Measurements from ENCODE around the gene SERPINB13.
"Not testable (repeated sequence)": the region's sequence is repeated elsewhere in the genome, so short reads cannot be mapped to it uniquely, and the experiment has no call there.

SERPINB13 gene

DNA sequence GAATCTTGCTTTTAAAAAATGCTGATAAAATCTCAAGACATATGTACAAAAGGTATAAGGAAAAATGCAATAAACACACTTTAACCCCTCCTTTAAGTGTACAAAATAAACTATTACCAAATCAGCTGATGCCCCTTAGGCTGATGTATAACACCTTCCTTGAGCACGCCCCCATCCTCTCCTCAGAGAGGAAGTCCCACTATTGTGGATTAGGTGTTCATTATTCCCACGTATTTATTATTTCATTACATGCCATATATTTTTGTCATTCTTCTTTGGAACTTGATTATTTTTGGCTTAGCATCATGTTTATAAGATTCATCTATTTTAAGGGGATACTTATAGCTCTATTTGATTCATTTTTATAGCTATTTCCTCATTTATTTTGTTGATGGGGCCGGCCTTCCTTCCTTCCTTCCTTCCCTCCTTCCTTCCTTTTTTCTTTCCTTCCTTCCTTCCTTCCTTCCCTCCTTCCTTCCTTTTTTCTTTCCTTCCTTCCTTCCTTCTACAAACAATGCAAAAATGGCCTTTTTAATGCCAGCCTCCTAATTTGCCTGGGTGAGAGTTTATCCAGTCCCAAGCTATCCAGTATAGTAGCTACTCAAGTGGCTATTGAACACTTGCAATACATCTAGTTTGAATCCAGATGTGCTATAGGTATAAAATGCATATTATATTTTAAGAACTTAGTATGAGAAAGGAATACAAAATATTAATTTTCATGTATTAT is 4.0 kb downstream of the SERPINB13 start:
- no peak for DNase-seq (ENCODE audit: low read depth)

DNA sequence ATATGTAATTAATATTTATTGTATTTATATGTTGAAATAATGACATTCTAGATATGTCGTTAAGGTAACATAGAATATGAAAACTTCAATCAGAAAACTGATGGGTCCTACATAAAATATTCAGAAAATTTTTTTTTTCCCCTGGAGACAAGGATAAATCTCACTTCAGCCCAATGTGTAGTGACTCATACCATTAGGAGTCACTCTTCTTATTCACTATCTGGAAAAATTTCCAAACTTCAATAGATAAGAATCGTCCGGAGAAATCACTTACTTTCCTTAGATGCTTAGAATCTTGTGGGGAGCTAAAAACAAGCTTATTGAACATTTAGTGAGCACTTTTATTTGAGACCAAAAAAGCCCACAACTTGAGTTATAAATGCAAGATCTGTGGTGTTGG is 4.6 kb downstream of the SERPINB13 start:
- no peak for DNase-seq (ENCODE audit: low read depth)

DNA sequence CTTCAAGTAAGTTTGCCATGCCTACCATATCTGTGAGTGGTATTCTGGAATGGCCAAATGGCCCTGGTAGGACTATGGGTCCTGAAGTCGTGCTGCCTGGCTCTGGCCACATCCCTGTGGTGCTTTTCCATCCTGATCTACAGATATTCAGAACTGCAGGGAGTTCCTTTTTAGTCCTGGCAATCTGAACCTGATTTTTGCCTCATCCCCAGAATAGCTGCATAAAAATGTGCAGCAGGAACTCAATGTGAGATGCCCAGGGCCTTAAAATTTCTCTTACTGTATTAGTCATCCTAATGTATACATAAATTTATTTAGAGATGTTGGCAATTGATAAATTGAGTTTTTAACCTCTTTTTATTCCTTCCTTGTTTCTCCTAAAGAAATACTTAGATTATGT is 5.3 kb downstream of the SERPINB13 start:
- DNase-seq (ENCODE audit: low read depth): no peak

DNA sequence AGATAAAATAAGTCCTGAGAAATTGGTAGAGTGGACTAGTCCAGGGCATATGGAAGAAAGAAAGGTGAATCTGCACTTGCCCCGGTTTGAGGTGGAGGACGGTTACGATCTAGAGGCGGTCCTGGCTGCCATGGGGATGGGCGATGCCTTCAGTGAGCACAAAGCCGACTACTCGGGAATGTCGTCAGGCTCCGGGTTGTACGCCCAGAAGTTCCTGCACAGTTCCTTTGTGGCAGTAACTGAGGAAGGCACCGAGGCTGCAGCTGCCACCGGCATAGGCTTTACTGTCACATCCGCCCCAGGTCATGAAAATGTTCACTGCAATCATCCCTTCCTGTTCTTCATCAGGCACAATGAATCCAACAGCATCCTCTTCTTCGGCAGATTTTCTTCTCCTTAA is 9.8 kb downstream of the SERPINB13 start:
- DNase-seq (ENCODE audit: low read depth): no peak

DNA sequence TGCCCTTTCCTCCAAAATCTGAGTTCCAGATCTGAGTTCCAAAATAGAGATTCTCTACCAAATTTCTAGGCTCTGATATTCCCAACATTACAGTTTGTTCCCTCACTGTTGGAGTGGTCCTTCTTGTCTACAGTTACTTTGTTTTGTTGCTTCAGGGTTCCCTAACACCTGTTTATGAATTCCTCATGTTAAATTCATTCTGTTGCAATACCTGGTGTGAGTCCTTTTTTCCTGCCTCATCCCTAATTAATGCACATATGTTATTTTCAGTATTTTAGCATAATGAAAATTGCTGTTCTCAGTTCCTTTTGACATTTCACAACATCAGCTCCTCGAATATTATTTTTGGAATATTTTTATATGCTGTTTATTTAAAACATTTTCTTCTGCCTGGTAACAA is 16.2 kb downstream of the SERPINB13 start:
- no peak for DNase-seq (ENCODE audit: low read depth)

DNA sequence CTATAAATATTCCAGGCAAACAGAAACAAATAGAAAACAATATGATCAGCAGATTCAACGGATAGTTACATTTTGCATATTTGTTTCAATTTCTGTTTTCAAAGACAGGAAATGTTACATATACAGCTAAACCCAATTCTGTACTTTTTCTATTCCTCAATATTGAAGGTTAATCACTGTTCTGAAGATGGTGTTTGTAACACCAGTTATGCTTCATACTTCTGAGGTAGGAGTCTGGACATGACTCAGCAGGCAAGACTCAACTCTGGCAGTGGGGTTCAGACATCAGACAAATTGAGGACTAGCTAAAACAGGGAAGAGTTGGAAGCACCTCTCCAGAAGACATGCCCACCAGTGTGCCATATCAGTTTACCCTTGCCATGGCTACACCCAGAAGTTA is 16.6 kb downstream of the SERPINB13 start:
- no peak for DNase-seq (ENCODE audit: low read depth)

DNA sequence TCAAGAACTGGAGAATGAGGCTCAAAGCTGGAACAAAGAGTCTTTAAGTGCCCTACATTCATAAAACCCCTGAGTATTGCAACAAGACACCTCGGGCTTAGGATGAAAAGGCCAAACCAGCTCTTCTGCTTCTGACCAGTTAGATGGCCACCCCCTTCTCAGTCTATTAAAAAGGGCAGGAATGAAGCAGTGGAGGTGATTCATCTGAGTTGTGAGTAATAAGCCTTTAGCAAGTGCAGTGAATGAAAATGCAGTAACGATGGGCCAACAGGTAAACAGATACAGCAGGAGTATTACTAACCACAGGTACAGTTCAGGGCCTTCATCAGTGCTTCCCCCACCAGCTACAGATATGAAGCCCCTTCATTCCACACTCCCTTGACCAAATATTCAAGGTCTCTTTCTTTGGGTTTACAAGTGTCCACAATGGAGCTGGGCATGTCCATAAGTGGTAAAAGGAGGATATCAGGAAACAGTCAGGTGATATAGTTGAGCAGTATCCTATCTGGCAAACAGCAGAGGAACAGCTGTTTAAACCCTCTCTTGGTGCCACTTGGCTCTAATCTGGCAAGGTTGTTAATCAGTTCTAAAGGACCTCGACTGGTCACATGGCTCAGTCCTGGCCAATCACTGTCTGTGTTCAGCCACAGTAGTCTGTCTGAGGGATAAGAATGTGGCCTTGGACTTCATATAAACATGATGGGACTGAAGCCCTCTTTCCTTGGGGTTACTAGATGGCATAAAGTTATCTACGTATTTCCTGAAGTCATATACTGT is 17.8 kb downstream of the SERPINB13 start:
- no peak for DNase-seq (ENCODE audit: low read depth)

DNA sequence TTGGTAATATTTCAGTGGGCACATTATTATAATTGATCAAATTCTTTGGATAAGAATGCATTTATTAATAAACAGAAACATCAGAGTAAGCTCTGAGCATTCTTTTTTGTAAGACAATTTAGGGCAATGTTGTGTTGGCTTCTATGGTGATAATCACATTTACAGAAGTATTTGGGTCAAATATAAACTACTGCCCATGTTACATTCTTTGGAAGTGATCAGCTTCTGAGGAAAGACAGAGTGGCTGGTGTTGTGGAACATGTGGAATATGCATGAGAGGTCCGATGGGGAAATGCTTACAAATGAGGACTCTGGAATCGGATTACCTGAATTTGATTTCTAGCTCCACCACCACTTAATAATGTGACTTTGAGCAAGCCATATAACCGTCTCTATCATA is 19.4 kb downstream of the SERPINB13 start:
- no peak for DNase-seq (ENCODE audit: low read depth)

DNA sequence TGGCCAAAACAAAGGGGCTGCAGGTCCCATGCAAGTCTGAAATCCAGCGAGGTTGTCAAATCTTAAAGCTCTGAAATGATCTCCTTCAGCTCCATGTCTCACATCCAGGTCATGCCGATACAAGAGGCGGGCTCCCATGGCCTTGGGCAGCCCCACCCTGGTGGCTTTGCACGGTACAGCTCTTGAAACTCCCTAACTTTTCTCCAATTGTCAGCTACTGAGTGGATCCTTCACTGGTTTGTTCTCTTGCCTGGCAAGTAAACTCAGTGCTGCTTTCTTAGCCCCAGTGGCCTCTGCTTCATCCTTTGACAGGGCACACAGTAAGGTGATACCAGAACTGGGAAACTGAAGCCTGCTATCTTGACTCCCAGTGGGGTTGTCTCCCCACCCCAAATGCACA is 26.3 kb downstream of the SERPINB13 start:
- no peak for DNase-seq (ENCODE audit: low read depth)

DNA sequence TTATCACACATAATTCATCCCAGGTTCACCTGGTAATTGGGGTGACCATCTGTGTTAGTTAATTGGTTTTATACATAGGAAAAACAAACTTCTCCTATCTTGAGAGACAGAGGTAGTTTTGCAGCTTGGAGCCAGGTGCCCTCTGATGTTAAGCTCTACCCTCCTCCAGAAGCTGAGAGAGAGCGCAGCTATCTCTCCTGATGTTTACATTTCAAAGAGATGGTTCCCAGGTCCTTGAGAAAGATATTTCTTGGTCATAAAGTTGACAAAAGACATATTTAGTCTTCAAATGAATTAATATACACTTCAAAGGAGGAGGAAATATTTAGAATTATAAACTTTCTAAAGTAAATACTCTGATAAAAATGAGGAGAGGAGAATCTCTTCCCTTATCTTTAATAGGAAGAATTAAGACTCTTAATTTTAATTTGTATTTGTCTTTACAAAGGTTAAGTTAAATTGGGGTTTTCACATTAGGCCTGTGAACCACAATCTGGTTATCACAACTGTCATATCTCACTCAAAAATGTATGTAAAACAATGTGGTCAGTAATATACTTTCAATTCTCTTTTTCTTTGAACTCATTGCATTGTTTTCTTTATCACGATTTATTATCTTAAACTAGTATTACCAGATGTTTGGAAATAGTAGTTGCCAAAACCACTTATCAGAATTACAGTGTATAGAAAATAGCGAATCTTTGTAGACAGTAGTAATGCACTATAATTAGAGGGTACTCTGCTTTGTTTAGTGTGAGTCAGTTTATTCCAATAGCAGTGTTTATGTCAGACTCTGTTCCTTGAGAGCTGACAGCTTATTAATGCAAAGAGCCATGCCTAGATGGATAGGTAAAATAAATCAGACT is 30.1 kb downstream of the SERPINB13 start:
- no peak for DNase-seq (ENCODE audit: low read depth)

DNA sequence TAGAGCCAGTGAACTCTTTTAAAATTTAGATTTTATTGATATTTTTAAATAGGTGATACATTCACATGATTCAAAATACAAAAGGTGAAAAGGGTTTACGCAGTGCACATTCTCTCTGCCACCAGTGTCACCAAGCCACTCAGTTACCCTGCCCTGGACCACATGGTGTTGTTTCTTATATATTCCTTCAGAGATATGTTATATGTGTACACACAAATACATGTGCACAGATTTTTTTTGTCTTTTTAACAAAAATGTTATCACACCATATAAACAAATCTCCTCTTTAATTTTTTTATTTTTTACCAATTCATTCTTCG is 30.7 kb downstream of the SERPINB13 start:
- DNase-seq (ENCODE audit: low read depth): no peak

DNA sequence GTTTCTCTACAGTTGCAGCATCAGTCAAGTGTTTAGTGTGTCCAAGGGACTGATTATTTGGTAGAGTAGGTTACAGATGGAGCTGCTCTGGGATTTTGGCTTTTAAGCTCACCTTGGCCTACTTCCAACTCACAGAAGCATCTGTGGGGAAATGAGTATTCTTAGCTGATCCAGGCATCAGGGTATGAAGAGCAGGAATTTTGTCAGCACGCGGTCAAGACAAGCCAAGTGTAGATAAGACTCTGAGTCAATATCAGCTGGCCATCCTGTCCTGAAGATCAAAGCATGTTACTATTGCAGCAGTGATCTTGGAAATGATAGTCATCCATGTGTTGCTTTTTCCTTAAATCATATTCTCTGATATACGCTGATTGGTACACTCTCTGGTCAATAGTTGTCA is 32.5 kb downstream of the SERPINB13 start:
- DNase-seq (ENCODE audit: low read depth): no peak

DNA sequence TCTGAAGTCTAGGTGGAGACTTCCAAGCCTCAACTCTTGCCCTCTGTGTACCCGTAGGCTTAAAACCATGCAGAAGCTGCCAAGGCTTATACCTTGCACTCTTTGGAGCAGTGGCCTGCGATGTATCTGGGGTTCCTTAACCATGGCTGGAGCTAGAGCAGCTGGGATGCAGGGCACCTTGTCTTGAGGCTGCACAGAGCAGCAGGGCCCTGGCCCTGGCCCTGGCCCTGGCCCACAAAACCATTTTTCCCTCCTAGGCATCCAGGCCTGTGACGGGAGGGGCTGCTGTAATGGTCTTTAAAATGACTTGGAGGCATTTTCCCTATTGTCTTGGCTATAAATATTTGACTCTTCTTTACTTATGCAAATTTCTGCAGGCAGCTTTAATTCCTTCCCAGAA is 37.7 kb downstream of the SERPINB13 start:
- DNase-seq (ENCODE audit: low read depth): no peak

DNA sequence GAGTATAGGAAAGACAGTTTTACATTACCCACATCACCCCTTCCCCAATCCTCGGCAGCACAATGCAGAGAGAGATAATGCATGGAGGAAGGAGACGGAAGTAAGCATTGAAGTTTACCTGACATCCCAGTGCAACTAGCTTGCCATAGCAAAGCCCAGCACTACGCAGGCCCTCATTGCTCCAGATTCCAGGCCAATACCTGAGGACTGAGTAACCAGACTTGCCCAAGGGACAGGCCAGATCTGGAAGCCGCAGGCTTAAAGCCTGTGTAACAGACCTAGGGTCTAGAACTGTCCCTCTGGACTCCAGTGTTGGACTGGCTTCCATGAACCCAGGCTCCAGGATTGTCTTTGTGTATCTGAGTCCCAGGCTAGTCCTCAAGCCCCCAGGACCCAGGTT is 39.3 kb downstream of the SERPINB13 start:
- DNase-seq (ENCODE audit: low read depth): no peak

DNA sequence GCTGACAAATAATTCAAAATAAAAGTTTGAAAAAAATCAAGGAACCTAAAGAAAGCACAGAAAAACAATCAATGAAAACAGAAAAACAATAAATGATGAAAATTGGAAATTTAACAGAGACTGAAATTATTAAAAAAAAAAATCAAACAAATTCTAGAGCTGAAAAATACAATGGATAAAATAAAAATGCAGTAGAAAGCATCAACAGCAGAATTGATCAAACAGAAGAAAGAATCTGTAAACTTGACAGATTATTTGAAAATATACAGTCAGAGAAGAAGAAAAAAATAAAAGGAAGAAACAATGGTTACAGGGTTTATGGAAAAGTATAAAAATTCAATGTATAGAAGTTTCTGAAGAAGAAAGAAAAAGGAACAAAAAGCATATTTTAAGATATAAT is 40.7 kb downstream of the SERPINB13 start:
- DNase-seq (ENCODE audit: low read depth): no peak

DNA sequence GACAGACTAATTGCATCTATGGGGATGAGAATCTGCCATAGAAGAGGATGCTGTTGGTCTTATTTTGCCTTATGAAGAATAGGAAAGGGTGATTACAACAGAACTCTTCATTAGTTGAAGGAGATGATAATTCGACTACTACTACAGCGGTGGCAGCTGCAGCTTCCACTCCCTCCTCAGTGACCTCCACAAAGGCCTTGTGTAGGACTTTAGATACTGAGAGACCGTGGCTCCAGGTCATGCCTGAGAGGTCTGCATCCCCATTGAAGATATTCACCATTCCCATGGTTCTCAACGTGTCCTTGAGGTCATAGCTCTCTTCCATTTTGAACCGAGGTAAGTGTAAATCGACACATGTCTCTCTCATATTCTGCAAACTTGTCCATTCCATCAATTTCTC is 50.6 kb downstream of the SERPINB13 start:
- DNase-seq (ENCODE audit: low read depth): no peak

DNA sequence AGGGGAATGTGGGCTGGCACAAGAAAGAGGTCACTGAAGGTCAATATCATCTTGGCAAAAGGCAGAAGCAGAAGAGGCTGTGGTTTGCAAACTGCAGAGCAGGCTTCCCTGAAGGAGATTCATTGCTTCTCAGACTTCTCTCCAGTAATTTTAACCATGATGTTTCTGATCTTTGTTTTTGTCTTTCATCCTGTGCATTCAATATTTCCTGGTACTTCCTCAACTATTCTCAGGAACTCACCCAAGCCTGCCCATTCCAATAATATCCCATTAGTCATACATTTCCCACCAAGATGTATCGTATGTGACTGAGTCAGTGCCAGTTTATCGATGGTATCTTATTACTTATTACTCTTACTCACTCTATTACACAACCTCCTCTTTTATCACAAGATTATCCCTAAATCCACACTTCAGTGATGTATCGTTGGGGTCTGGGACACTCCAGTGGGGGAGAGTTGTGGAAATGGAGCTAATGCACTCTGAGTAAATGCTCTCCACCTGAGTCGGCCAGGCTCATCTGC is 54.1 kb downstream of the SERPINB13 start:
- not testable (repeated sequence) for DNase-seq (ENCODE audit: low read depth)

DNA sequence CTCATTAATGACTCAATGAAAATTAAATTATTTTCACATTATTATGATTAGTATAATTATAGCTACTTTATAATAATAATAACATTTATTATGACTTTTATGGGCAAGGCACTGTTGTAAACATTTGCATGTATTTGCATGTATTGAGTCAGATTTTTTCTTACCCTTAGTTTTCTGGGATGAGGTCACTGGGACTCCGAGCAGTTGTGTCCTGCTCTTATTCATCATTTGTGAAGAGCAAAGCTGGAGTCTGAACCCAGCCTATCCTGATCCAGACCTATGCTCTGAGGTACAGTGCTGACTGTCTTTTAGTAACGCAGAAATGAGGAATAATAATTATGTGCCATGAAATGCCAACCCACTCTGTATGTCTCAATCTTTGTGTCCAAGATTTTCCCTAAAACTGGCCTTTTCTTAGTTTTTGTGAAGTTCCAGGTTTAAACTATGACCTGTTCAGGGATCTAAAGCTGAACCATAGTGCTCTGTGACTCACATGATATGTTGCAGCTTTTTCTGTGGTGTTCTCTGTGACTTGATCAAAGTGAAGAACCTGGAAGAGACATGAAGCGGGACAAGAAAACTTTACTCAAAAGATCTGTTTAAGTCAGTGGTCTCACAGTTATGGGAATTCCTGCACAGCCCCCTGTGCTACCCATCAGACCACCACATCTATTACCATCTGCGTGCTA is 55.7 kb downstream of the SERPINB13 start:
- not testable (repeated sequence) for DNase-seq (ENCODE audit: low read depth)

DNA sequence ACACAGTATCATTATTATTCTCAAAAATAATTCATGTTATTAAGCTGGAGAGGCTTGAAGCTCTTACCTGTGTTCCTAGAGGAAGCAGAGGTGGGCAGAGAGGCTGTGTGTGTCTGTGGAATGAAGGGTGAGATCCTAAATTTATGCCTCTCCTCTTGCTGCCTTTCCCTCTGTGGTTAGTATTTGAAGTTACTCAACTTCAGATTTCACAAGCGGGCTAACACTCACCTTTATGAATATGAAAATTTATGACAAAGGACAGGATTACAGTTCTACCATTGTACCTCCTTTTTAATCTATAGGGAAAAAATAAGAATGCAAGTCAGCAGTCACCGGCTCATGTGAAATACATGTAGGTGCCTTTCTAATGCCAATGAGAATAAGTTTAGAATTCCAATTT is 57.0 kb downstream of the SERPINB13 start, which contains the start of gene SERPINB4:
Gene SERPINB4 (minus strand): TSS at position 115 of the 400 bp plus-strand sequence. CDS start 679 bp downstream, outside the sequence.
- not testable (repeated sequence) for DNase-seq (ENCODE audit: low read depth)

DNA sequence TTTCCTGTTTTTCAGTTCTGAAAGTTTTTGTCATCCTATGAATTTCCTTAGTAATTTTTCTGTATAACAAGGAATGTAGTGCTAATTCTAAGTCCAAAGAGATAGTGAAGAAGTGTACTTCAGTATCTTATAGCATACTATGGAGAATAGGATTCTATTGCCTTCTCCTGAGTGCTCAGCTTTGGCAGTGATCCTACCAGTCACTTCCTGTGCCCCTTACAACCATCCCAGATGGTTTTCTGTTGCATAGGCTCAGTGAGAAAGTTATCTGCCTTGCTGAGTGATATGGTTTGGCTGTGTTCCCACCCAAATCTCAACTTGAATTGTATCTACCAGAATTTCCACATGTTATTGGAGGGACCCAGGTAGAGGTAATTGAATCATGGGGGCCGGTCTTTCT is 57.6 kb downstream of the SERPINB13 start:
- not testable (repeated sequence) for DNase-seq (ENCODE audit: low read depth)

DNA sequence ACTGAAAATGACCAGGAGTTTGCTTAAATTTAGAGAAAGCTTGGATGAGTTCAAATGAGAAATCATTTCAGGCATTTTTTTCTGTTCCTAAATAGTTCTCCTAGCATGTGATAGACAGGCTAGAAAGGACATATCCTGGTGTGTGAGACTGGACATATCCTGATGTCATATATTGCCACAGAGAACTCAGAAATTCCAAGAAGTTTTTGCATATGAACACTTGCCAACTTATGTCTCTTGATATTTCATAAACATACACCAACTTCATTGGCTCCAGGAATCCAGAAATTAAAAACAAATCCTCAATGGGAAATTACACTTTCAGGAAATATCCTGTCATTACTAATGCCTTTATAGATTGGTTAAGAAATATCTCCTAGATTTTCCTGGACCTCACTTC is 59.8 kb downstream of the SERPINB13 start:
- no peak for DNase-seq (ENCODE audit: low read depth)

DNA sequence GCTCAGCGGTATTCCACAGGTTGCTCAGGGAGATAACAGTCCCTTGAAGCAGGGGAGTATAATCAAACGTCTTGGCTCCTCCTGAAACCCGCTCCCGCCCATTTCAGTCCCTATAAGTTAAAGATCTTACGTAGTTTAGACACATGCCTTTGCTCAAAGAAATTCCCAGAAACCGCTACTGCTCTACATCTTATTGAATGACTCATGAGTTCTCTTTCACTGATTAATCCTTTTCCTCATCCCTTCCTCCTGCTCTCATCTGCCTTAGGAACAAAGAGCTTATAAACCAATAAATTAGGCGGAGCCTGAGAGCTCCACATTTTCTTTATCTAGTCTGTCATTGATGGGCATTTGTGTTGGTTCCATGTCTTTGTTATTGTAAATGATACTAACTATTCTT is 61.1 kb downstream of the SERPINB13 start:
- no peak for DNase-seq (ENCODE audit: low read depth)
